NCI-H187 (cell line): ENCODE data around the gene TMUB2.
"Not testable (repeated sequence)": the region's sequence is repeated elsewhere in the genome, so short reads cannot be mapped to it uniquely, and the experiment has no call there.

ENCODE experiments used
- DNase-seq, 2 experiments: peaks; one replicate each; lab custom pipeline; 2025; lab: John Stamatoyannopoulos, UW

Gene TMUB2

DNA sequence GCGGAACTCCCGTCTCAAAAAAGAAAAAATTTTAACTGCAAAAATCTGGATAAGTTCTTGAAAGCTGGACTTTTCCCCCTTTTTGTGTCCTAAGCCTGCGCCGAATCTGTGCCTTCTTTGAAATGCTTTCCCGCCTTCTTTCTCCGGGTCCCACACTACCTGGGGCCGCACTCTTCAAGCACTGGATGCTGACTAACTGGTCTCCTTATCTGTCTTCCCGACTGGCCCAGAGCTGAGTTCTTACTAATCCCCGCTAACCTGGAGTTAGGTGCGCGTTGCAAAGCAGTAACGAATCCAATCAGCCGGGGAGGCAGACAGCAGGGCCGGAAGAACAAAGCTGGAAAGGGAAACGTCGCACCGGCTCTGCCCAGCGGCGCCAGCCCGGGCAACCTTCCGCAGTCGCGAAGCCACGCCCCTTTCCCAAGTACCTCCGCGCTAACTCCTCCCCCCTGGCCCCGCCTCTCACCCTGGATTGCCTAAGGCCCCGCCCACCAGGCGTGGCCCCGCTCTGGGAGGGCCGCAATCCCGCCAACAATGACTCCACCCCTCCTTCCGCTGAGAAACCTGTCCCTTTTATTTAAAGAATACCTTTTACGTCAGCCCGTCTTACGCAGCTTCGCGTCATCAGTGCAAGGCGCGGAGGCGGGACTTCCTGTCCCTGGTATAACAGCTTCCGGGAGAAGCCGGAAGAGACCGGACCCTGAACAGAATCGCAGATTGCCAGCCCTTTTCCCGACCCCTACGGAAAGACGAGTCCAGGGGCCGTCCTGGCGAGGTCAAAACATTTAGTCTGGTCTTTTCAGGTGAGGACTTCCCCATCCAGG lies at the start of gene TMUB2:
TMUB2 (plus strand) TSS at position 666 of the 824 bp plus-strand sequence. CDS start 737 bp downstream, outside the sequence.
- peak; percentile 97 to 98 for DNase-seq

DNA sequence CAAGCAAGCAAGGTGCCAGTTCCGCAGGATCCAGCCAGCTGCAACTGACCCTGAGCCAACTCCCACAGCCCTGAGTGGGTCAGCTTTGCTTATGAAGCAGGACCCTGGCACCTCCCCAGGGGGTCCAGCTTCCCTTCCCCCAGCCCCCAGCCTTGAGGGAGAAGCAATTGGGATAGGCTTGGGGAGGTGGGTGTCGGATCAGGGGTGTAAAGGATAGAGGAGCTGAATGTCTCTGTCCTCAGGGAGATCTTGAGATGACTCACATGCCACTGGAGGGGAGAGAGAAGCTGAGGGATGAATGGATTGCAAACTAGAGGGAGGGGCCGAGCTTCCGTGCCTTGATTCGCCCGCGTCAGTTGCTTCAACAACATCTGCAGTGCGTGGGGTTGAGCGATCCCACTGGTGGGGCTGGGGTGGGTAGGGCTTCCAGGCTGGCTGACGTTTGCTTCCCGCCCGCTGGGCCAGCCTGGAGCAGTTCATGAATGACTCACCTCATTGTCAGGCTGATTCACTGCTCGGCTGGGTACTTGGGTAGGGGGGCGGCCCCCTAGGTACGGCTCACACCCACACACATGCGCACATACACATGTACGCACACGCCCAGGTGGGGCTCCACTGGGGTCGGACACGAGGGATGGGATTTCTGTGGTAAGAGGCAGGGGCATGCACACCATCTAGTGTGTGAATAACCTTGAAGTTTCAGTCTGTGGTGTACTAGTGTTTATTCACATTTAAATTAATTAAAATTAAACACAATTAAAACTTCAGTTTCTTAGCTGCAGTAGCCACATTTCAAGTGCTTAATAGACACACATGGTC lies 48.7 kb upstream of the TMUB2 start:
- no peak for DNase-seq

DNA sequence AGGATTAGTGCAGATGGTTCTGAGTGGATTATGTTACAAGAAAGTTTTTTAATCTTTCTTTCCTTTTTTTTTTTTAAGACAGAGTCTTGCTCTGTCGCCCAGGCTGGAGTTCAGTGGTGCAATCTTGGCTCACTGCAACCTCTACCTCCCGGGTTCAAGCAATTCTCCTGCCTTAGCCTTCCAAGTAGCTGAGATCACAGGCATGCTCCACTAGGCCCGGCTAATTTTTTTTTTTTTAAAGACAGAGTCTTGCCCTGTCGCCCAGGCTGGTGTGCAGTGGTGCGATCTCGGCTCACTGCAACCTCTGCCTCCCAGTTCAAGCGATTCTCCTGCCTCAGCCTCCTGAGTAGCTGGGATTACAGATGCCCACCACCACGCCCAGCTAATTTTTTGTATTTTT lies 42.9 kb upstream of the TMUB2 start:
- DNase-seq, result not testable (repeated sequence)

DNA sequence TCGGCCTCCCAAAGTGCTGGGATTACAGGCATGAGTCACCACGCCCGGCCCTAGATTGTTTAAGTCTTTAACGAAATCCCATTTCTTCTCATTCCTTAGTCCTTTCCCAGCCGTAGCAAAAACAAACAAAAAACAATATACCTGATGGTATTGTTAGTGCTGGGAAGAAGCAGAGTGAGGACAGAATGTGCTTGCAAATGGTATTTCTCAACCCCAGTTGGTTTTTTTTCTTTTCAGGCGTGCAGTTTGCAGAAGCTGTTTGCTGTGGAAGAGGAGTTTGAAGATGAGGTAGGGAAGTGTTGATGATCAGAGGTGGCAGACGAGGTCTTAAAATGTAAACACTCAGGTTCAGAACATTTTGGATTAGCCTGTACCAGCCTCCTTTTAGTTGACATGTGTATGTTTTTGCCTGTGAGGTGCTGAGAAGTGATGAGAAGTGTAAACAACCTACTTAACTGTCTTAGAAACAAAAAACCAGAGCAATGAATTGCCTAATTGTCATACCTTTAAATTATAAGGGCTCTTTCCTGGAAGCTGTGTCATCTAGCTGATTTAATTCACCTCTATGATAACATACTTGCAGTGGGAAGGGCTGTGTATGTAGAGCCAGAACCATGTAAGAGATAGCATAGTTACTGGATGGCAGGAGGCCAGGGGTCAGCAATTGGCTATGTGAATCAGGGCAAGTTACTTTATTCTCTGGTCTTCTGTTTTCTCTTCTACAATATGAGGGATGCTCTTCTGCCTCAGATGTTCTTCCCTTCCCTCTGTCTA lies 41.6 kb upstream of the TMUB2 start:
- no peak for DNase-seq

DNA sequence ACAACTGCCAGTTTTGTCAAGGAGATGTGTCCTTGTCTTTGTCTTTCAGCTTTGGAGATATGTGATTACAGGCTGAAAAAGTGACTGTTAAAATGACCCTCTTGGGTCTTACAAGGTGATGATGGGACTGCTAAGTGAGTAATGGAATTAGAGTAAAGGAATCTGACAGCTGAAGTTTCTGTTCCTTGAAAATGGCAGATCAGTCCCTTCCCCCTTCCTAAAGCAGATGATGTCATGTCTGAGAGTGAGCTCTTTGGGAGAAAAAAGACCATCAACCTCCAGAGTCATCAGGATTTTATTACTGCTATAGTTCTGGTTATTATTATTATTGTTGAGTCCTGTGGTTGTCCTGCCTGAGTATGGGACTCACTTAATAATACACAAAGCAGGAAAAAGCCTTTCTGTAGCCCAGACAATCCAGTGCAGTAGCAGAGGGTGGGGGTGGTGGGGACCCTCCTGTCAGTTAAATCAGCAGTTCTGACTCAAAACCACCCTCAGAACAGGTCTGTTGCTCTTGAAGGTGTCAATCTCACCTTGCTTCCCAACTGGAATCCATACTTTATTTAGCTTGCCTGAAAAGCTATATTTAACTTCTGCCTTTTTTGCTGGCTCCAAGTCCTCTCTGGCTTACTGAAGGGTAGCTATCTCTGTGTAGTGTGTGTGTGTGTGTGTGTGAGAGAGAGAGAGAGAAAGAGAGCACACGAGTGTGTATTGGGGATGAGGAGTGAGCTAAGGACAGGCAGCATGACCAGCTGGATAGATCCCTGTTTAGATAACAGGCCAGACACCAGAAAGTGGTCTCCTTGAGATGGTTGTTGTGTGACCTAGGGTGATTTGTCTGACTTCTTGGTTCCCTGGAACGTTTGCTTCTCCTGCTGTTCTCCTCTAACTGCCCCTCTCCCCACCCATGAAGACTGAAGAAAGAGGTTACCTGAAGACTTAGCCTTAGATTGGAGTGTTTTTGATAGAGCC lies 40.1 kb upstream of the TMUB2 start:
- DNase-seq, result no peak

DNA sequence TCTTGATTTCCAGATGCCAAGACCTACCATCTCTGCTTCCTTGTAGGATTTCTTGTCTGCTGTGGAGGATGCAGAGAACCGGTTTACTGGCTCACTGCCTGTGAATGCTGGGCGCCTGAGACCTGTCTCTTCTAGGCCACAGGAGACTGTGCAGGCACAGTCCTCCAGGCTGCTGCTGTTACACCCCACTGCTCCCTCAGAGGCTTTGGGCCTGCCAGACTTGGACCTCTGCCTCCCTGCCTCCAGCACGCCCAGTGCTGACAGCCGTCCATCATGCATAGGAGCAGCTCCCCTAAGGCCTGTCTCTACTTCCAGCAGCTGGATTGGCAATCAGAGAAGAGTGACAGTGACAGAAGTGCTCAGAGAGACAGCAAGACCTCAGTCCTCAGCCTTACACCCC lies 39.0 kb upstream of the TMUB2 start:
- no peak for DNase-seq

DNA sequence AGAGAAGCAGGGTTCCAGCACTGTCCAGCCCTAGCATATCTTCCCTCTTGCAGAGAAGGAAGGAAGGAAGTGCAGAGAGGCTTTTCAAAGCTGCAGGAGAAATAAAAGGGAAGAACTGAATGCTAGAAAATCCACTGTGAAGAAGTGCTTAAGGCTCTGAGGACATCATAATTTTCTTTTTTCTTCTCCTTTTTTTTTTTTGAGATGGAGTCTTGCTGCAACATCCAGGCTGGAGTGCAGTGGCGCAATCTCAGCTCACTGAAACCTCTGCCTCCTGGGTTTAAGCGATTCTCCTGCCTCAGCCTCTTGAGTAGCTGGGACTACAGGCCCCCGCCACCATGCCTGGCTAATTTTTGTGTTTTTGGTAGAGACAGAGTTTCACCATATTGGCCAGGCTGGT lies 37.7 kb upstream of the TMUB2 start:
- not testable (repeated sequence) for DNase-seq

DNA sequence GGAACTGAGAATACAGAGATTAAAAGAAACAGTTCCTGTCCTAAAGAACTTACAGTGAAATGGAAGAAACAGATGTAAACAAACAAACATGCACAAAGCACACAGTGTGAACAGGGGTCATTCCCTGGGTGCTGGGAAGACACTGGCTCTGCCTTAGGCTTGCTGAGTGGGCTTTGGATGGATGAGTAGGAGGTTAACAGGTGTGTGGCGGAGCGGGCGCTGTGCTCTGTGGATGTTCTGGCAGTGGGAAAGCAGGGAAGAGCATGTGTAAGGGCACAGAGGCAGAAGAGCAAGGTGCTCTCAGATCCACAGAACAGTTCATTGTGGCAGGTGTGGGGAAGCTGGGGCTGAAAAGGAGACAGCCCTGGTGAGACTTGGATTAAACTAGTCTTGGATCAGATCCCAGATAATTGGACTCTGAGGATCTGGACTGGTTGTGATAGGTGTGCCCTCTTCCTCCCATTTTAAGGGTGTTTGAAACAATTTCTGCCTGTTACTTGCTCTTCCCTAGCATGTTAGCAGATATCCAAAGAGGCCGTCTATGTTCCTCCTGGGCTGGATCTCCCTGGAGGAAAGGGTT lies 36.9 kb upstream of the TMUB2 start:
- no peak for DNase-seq

DNA sequence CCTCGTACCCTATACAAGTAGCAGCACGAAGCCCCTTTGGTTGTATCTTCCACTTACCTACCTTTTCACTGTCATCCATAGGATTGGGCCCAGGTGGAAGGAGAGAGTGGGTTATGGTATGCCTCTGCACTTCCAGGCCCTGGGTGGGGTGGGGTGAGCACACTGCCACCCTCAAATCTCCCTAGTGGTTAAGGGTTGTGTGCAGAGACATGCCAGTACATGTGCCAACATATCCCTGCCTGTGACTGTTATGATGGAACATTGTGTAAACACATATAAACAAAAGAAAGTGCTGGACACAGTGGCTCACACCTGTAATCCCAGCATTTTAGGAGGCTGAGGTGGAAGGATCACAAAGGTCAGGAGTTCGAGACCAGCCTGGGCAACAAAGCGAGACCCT lies 33.9 kb upstream of the TMUB2 start:
- no peak for DNase-seq

DNA sequence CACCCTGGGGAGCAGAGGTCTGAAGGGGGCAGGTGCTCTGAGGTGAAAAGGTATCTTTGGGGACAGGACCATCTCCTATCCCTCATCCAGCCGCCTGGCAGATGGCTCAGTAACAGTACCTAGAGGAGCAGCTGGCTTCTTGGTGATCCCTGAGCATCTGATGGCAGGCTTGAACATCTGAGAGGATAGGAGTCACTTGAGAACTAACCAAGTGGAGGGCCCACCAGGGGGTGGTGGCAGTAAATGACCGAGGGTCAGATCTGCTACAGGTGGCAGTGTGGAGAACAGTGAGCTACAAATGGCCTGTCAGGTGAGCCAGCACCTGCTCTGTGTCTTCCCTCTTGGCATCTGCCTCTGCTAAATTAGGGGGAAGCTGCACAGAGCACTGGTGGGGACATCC lies 31.3 kb upstream of the TMUB2 start:
- DNase-seq, result peak; percentile 51 to 75

DNA sequence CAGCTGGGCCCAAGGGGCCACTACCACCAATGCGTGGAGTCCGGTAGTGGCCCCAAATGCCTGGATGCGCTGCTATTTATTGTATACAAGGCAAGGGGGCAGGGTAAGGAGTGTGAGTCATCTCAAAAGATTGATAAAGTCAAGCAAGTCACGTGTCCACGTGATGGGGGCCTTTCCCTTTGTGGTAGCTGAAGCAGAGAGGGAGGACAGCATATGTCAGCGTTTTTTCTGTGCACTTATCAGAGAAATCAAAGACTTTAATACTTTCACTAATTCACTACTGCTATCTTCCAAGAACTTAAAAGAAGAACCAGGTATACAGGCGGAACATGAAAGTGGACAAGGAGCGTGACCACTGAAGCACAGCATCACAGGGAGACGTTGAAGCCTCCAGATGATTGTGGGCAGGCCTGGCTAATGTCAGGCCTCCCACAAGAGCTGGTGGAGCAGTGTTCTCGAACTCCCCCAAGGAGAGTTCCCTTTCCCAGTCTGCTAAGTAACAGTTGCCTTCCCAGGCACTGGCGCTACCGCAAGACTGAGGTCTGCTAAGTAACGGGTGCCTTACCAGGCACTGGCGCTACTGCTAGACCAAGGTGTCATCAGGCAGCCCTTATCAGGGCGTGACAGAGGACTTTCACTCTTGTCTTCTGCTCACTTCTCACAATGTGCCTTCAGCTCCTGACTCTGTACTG lies 27.1 kb upstream of the TMUB2 start:
- no peak for DNase-seq

DNA sequence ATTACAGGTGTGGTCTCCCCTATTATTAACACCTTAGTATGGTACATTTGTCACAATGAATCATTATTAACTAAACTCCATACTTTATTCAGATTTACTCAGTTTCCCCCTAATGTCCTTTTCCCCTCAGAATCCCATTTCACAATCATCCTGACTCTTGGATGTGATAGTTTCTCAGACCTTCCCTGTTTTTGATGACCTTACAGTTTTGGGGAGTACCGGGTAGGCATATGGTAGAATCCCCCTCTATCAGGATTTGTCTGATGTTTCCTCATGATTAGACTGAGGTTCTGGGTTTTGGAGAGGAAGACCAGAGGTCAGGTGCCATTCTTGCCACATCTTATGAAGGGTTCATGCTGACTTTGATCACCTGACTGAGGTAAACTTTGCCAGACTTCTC lies 22.3 kb upstream of the TMUB2 start:
- no peak for DNase-seq

DNA sequence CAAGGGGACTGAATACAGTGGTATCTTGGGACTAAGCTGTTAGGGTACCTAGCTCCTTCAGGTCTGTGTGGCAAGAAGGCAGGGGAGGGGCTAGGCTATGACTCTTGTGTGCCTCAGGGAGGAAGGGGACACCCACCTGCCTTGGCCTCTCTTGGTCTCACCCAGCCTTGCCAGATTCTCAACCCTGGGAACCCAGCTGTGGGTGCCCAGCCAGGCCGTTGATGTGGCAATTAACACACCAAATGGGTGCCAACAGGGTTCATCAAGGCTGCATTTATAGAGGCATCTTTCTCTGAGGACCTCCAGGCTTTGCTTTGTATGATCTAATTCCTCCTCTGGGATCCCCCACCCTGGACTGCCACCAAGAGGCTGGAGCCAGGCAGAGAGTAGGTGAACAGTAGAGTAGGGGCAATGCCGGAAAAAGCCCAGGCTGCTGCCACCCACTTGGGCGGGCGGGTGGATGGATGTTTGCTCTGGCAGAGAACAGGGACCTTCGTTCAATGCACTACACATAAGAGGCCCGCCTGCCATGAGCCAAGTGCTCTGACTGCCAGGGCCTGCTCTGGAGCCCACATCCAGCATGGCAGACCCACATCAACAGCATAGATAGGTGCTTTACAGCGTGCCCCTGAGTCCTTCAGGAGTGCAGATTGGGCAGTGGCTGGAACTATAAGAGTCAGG lies 19.5 kb upstream of the TMUB2 start:
- DNase-seq, result no peak

DNA sequence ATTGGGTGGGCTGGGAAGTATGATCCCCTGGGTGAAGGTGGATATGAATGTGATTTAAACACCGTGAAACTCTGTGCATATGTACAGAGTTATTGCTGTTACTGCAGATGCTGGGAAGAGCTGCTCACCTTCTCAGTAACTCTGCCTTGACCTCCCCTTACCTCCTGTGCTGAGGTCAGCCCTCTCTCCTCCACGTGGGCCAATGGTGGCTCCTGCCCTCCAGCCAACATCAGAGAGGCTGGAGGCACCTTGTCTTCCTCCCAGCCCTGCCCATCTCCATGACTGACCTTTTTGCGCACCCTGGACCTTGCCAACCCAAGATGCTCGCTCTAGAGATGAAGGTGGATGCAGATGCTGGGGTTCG lies 16.7 kb upstream of the TMUB2 start:
- no peak for DNase-seq

DNA sequence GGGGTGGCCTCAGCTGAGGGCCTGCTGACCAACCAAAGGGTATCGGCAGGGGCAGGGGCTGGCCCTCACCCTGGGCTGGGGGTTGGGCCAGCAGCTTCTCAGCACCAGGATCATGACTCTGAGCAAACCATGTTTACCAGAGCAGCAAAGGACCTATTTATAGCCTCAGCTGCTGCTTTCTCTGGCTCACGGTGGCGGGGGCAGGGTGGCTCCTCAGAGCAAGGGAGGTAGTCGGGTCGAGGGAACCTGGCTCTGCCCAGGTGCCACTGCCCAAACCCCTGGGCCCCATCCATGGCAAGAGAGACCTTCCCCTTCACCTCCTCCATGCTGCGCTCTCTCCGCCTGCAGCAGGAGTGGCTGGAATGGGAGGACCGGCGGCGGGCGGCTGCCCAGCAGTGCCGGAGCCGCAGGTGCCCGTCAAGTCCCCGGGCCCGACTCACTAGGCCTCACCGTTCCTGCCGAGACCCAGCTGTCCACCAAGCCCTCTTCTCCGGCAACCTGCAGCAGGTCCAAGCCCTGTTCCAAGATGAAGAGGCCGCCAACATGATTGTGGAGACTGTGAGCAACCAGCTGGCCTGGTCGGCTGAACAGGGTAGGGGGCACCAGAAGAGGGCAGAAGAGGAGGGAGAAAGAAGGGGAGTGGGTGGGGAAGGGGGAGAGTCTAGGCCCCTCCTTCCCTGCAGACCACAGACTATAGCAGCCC lies 16.1 kb upstream of the TMUB2 start, which contains the start of gene ASB16:
ASB16 (plus strand) TSS at position 206 of the 703 bp plus-strand sequence; CDS start at position 292, 86 bp downstream.
- DNase-seq, result peak in 1 of 2 experiments; percentile 21

DNA sequence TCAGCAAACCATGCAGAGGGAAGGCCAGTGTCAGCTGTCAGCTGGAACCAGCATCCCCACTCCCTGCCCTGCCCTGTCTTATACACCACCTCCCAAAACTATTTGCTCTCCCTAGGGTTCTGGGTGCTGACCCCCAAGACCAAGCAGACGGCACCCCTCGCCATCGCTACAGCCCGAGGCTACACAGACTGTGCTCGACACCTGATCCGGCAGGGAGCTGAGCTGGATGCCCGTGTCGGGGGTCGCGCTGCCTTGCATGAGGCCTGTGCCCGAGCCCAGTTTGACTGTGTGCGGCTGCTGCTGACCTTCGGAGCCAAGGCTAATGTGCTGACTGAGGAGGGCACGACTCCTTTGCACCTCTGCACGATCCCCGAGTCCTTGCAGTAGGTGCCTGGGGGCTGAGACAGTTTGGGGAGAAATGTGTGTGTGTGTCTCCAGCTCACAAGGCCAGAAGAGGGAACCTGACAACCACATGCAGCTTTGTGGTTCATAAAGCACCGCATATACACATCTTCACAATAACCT lies 14.8 kb upstream of the TMUB2 start:
- no peak for DNase-seq

DNA sequence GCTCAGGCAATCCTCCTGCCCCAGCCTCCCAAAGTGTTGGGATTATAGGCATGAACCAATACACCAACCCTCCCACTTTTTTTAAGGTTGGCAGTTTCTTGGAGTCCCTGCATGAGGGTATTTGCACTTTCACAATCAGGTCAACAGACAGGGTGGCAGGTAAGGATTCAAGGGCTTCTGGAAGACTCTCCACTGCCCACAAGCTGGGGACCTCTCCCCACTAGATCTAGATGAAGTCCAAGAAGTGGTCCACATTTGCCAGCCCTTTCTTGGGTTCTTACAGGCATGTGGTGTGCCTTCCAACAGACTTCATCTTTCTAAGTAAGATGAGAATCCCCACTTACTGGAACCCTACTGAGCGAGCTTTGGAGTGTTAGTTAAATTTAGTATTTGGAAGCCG lies 12.3 kb upstream of the TMUB2 start:
- DNase-seq, result no peak

DNA sequence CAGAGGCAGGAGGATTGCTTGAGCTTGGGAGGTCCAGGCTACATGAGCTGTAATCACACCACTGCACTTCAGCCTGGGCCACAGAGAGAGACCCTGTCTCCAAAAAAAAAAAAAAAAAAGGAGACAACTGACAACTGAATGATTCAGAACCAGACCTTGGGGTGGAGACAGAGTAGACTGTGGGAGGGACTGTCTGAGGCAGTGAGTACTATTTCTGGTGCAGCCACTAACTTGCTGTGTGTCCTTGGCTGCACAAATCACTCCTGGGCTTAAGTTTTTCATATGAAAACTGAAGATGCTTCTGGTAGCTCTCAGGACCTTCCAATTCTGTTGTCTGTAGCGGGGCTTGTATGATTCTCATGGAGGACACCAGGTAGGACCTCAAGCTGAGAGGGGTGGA lies 10.5 kb upstream of the TMUB2 start:
- DNase-seq, result no peak
